Measurements from ENCODE around the gene HMCN1.

Gene HMCN1

GRCh38 chr1:185739967-185740366 is 5.8 kb downstream of the HMCN1 start:
- TF ChIP-seq CTCF (conservative IDR thresholded peaks at IDR 0.05), result no peak
- no peak for TF ChIP-seq ZFX (IDR thresholded peaks at IDR 0.05)
- H3K27ac ChIP-seq, result no peak overlapping the region

- H3K27ac ChIP-seq, result no peak overlapping the region
- no peak for TF ChIP-seq ZFX (IDR thresholded peaks at IDR 0.05)
- no peak for TF ChIP-seq CTCF (conservative IDR thresholded peaks at IDR 0.05)
These were observed 7.4 kb downstream of the HMCN1 start for GRCh38 chr1:185741551-185741950.

- H3K27ac ChIP-seq, result no peak overlapping the region
- TF ChIP-seq CTCF (conservative IDR thresholded peaks at IDR 0.05) (no peak), ZFX (IDR thresholded peaks at IDR 0.05) (no peak)
These were observed 8.2 kb downstream of the HMCN1 start for GRCh38 chr1:185742403-185742802.

DNA sequence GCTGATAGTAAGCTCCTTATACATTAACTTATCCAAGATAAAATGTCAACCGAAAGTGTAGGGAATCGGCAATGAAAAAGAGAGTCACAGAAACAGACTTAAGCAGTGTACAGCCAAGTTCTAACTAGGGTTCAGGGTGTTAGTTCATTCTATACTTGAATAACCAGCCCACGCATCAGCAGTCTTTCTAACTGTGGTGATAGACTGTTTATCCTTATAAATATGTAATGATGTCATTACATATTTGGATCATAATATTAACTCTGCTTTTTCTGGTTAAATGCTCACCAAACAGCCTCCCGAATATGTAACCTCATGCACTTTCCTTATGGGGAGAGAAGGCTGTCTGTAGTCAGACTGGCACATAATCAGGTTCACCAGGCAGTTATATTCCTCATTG is 11.0 kb downstream of the HMCN1 start:
- TF ChIP-seq CTCF (conservative IDR thresholded peaks at IDR 0.05) (no peak), ZFX (IDR thresholded peaks at IDR 0.05) (no peak)
- H3K27ac ChIP-seq, result no peak overlapping the region

GRCh38 chr1:185759061-185759460 is 24.9 kb downstream of the HMCN1 start:
- H3K27ac ChIP-seq, result no peak overlapping the region
- TF ChIP-seq CTCF (conservative IDR thresholded peaks at IDR 0.05), result no peak

GRCh38 chr1:185761841-185762240 is 27.6 kb downstream of the HMCN1 start:
- H3K27ac ChIP-seq, result no peak overlapping the region
- TF ChIP-seq ZFX (IDR thresholded peaks at IDR 0.05) (no peak), CTCF (conservative IDR thresholded peaks at IDR 0.05) (no peak)

DNA sequence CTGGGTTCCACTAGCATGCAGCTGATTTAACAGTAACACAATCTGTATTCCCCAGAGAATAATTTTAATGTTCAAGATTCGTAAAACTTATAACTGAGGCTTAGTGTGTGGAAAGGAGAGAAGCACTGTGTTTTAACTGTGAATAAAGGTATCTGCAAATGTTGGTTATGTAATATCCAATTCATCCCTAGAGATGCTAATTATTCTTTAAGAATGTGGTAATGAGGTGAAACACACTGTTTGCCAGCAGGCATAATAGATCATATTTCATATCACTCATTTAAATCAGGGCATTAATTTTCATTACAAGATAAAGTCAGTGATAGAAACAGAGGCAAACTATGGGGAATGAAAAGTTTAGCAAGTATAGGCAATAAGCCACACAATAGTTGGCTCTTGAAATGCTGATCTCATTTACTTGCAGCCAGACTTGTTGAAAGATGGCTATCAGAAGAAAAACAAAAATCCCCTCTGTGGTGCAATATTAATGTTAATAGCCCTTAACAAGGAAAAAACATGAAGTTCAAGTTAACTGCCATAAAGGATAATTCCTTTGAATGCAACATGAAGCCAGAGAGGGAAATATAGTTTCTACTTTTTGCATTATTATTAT is 33.4 kb downstream of the HMCN1 start:
- no peak for TF ChIP-seq CTCF (conservative IDR thresholded peaks at IDR 0.05)
- no peak for TF ChIP-seq ZFX (IDR thresholded peaks at IDR 0.05)
- H3K27ac ChIP-seq, result no peak overlapping the region

Measured in C4-2B (cell line).